ENCODE results near the gene YTHDC1.
"Not testable (repeated sequence)": the region's sequence is repeated elsewhere in the genome, so short reads cannot be mapped to it uniquely, and the experiment has no call there.

Gene YTHDC1

DNA sequence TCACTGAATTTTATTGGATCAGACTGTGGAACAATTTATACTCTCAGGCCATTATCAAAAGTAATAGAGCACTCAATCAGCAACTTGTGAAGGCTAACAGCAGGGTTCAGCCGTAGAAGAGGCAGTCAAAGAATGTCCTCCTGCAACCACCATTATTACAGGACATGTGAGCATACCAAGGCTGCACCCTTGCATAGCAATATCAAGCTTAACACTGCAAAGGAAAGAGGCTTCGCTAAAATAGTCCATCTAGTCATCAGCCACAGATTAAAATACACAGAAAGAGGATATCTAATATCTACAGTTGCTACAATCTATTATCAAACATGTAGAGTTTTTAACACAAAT, 61.5 kb downstream of the YTHDC1 start:
- DNase-seq (ENCODE audit: low spot score) = no peak

DNA sequence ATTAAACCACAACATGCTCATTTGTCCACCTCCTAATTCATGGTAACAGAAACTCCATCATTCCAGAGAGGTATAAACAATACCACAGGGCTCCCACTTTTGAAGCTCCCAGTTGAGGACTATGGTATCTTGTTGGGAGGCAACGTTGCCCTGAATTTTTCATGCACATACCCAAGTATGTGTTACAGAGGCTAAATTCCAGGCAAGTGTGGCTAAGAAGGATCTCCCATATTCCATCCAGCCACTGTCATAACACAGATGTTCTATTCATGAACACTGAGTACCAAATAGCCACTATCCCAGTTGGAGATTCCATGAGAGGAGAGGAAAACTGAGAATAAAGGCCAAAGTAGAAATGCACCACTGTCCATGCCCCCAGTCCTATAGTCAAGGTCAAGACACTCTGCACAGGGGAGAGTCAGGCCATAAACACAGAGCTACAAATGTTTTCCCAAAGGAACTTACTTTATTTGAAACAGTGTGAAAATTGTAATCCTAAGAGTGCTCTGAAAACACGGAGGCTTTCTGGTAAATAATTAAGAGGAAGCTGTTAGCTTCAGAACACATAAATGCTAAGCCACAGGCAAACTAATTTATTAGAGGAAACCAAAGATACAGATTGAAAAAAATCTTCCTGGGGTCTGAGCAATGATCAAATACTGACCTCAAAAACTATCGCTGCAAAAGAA, 62.0 kb downstream of the YTHDC1 start:
- DNase-seq (ENCODE audit: low spot score) = no peak

DNA sequence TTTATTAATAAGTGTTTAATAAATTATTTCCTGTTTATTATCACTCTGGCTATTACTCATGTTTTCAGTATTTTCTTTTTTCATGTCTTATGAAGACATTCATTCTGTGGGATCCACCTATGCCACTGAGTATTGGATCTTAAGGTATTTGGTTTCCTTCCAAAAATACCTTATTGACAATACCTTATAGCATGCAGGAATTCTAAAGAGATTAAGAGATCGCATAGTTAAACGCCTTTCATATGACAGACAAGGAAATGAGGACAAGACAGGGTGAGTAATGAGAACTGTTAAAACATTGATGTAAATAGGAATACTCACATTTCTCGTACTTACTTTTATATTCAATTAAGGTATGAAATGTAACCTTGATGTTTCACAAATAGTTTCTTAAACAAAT, 66.2 kb downstream of the YTHDC1 start:
- DNase-seq (ENCODE audit: low spot score) = no peak

DNA sequence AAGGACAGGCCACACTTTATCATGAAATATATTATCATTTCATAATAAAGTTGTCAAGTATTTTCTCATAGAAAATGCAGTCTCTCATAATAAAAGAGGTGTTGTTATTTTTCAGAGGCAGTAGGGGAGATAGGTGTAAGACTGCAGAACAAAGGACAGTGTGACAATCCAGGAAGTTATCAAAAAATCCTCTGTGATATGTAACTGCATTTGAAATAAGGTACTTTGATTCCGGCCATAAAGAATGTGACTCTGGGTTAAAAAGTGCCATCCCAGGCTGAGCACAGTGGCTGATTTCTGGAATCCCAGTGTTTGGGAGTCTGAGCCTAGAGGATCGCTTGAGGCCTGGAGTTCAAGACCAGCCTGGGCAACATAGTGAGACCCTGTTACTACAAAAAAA, 66.8 kb downstream of the YTHDC1 start:
- no peak for DNase-seq (ENCODE audit: low spot score)

DNA sequence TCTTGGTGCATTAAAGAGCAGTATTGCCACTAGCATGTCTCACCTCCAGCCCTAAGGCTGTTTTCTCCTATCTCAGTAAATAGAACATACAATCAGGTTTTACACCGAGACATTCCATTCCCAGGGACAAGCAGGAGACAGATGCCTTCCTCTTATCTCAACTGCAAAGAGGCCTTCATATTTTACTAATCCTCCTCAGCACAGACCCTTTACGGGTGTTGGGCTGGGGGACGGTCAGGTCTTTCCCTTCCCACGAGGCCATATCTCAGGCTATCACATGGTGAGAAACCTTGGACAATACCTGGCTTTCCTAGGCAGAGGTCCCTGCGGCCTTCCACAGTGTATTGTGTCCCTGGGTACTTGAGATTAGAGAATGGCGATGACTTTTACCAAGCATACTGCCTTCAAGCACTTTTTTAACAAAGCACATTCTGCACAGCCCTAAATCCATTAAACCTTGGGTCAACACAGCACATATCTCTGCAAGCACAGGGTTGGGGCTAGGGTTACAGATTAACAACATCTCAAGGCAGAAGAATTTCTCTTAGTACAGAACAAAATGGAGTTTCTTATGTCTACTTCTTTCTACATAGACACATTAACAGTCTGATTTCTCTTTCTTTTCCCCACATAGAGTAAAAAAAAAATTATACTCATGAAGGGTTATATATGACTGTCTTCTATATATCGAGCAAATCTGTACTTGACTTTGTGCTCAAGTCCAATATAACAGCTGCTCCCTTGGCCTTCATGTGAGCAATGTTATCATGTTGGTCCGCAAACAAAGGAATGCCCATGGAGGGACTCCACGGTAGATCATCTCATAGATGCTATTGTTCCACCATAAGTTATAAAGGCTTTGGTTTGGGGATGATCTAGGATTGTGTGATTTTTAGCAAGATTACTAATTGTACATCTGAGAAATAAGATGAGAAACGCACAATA, 67.8 kb downstream of the YTHDC1 start:
- DNase-seq (ENCODE audit: low spot score) = not testable (repeated sequence)

DNA sequence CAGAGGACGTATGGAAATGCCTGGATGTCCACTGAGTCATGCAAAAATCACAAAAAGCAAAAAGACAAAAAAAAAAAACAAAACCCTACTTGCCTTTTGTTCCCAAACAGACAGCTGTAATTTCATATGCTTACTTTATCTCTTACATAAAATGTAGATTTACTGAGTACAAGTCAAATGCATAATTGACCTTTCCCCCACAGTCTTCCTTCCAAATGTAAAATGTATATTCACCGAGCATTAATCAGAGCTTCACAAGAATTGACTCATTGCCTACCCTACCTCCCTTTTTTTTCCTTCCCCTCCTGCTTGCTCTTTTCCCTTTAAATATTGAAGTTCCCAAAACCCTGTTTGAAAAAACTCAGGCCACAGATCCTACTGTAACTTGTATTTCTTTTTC, 71.9 kb downstream of the YTHDC1 start:
- no peak for DNase-seq (ENCODE audit: low spot score)

DNA sequence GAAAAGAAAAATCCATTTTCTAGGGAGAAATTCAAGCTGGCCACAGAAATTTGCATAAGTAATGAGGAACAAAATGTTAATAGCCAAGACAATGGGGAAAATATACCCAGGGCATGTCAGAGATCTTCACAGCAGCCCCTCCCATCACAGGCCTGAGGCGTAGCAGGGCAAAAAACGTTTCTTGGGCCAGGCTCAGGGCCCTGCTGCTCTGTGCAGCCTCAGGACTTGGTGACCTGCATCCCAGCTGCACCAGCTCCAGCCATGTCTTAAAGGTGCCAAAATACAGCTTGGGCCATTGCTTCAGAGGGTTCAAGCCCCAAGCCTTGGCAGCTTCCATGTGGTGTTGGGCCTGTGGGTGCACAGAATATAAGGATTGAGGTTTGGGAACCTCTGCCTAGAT, 72.3 kb downstream of the YTHDC1 start:
- DNase-seq (ENCODE audit: low spot score) = no peak

DNA sequence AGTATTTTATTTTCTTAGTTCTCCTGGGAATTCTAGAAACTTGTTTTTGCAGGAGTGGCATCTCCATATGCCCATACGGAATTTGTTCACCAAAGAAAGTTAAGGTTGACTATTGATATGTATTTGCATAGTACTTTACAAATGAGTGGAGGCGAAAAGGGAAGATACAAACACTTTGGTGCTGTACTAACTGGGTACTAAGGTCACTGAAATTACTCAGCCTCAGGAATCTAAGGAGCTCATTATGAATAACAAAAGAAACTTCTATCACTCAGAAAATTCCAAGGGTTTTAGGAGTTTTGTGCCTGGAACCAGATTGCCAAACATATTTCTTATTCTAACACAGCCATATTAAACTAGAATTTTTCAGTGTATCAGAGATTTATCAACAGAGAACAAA, 77.0 kb downstream of the YTHDC1 start:
- no peak for DNase-seq (ENCODE audit: low spot score)

DNA sequence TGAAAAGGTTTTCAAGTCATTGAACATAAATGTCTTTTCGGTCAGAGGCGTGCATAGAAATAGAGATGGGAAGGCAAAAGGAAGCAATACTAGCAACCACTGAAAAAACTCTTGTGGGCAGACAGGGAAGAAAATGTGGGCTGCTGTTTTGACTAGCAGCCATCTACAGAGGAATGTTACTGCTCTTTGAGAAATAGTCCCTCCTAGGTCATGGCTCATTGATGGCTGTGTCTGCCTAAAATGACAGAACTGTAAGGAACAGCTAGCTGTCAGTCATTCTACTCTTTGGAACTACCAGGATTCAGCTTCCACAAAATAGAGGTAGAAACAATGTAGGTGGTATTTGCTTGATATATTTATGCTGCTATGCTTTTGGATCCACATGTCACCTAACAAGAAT, 77.5 kb downstream of the YTHDC1 start:
- DNase-seq (ENCODE audit: low spot score) = peak; percentile 6

DNA sequence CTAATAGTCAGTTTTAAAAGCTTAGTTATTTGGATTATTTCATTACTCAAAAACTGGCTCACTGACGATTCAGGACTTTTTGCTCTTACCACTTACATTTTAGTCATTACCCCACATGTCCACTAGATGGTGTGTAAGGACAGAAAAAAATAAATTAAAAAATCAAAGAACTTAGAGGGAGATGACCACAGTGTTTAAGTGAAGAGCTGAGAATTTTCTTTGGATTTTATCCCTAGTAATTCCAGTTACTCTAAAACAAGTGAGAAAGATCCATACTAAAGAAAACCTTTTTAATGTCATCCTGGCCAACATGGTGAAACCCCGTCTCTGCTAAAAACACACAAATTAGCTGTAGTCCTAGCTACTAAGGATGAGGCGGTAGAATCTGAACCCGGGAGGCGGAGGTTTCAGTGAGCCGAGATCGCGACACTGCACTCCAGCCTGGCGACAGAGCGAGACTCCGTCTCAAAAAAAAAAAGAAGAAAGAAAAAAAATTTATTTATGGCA, 78.0 kb downstream of the YTHDC1 start:
- DNase-seq (ENCODE audit: low spot score) = peak; percentile 74

DNA sequence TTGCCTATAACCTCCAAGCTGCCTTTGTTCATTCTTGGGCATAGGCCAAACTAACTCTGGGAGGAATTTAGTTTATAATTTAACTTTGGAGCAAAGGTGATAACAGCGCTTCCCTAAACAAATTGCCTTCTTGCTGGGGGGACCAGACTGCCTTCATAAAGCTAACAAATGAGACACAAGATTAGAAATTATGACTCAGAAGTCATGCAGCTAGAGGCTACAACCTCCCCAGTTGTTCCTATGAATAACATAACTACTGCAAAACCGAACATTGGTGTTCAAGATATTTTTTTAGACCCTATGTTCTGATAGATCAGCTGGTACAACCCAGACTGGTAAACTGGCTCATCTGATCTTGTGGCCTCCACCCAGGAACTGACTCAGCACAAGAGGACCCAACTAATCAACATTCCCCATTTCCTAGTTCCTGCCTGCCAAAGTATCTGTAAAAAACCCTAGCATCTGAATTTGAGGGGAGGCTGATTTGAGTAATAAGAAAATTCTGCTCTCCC, 82.4 kb downstream of the YTHDC1 start:
- no peak for DNase-seq (ENCODE audit: low spot score)

DNA sequence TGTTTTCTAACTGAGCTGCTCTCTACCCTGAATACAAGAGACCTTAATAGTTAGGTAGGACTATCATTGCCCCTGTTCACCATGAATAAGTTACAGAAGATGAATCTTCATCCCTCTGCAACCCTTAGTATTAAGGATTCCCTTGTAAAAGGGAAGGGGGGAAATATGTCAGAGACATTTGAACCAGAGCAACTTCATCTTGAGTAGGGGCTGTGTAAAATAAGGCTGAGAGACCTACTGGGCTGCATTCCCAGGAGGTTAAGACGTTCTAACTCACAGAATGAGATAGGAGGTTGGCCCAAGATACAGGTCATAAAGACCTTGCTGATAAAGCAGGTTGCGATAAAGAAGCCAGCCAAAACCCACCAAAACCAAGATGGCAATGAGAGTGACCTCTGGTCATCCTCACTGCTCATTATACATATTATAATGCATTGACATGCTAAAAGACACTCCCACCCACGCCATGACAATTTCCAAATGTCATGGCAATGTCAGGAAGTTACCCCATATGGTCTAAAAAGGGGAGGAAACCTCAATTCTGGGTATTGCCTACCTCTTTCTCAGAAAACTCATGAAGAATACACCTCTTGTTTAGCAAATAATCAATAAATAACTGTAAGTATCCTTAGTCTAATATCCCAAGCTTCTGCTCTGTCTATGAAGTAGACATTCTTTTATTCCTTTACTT, 84.9 kb downstream of the YTHDC1 start:
- DNase-seq (ENCODE audit: low spot score) = no peak
